ENCODE results near the gene CDKAL1.
"Not testable (repeated sequence)": the region's sequence is repeated elsewhere in the genome, so short reads cannot be mapped to it uniquely, and the experiment has no call there.

CDKAL1 gene

DNA sequence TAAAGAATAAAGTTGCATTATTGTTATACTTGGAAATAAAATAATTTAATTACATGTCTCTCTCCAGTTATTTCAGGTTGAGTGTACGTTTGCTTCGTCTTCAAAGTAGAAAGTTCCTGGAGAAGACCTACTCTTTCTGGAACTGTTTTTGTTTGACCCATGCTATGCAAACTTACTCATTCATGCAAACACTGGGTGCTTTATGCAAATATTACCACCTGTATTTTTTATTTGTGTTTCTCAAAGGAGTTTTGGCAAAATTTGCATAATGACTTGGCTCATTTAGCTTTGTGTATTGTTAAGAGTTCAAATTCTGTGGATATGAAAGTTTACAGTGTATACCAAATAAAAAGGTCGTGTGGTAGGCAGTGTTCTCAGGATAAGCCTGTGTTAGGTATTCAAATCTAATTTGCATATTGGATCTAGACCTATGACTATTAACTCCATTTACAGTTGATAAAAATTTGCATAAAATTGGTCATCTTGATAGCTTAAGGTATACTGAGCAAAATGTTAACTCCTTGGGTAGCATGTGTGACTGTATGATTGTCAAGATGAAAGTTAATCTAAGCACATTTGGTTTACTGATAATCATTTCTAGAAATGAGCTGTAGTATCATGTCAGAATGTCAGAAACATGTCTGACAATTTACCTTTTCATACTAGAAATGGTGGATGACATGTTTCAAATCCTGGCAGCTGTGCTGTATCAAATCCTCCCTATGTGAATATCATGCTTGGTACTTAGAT is 65.2 kb downstream of the CDKAL1 start:
- no peak for DNase-seq

DNA sequence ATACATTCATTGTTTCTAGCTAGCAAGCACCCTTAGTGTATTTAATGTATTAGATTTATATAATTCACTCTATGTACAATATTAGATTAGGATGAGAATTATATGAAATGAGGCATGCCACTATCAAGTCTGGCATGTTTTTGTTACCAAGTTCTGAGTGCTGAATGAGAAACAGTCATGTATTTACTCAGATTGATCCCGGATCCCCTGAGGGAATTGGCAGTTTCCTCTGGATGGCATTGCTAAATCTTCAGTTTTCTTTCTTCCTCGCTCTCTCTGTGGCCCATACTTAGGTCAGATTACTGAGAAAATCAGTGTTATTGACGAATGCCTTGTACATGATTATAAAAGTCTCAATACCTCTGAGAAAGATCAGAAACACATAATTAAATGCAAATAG is 66.6 kb downstream of the CDKAL1 start:
- no peak for DNase-seq

DNA sequence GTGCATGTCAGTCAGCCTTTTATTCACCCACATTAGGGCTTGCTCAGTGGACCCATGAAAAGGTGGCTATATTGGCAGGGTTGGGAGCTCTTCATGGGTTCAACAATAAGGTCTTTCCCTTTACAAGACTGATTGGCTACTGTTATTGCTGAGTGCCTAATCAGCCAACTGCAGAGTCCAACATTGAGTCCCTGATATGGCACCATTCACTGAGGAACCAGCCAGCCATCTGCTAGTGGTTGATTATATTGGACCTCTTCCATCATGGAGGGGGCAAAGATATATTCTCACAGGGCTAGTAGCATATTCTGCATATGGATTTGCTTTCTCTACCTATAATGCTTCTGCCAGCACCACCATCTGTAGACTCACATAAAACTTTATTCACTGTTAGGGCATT is 69.9 kb downstream of the CDKAL1 start:
- DNase-seq, result no peak

DNA sequence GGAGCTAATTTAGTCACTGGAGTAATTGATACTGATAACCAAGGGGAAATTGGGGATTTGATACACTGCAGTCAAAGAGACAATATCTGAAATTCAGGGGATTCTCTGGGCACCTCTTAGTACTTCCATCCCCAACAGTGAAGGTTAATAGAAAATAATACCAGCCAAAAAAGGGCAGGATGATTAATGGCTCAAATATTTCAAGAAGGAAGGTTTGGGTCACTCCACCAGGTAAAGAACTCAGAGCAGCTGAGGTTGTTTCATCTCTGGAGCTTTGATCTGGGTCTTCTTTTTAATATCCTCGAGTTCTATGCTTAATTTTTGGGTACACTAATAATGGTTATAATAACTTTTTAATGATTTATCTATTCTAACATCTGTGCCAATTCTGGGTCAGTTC is 70.8 kb downstream of the CDKAL1 start:
- no peak for DNase-seq

DNA sequence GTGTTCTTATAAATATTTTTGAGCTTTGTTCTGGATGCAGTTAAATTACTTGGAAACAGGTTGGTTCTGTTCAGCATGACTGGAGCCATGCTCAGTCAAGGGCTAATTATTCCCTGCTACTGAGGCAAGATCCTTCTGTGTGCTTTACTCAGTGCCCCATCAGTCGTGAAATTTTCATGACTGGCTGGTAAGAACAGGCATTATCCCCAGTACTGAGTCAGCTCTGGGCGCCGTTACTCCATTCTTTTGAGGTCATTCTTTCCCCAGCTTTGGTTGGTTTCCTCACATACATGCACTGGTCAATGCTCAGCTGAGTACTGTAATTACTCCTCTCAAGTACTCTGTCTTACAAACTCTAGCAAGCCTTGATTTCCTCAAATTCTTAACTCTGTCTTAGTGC is 71.3 kb downstream of the CDKAL1 start:
- DNase-seq, result no peak

DNA sequence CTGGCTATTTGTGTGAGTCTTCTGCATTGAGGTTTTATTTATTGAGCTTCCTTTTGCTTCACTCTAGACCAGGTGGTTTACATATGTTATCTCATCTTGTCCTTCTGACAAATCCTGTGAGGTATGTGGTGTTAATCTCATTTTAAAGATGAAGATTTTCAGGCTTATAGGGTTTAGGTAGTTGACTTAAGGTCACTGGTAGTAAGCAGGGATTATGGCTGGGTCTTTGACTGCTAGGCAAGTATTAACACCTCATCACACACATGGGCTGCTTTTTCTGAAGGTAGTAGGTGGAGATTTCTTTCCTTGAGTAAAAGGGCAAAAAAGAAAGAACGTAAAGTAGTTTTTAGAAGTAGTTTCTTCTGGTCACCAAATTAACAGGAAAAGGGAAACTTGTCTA is 72.6 kb downstream of the CDKAL1 start:
- DNase-seq, result no peak

DNA sequence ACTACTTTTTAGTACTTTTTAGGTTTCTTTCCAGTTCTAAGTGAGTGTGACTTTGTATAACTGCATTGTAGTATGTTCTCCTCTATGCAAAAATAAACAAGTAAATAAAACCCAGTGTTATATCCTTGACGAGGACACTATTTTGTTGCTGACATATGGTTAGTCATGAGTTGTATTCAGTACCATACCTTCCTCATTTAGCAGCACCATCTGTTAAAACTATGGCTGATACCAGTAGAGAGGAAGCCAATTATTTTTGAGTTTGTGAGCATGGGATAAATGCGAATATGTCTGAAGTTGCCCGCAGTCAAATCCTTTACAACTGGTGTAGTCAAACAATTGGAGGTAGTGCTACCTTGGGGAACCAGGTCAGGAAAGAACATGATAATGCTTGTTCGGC is 74.1 kb downstream of the CDKAL1 start:
- DNase-seq, result no peak

DNA sequence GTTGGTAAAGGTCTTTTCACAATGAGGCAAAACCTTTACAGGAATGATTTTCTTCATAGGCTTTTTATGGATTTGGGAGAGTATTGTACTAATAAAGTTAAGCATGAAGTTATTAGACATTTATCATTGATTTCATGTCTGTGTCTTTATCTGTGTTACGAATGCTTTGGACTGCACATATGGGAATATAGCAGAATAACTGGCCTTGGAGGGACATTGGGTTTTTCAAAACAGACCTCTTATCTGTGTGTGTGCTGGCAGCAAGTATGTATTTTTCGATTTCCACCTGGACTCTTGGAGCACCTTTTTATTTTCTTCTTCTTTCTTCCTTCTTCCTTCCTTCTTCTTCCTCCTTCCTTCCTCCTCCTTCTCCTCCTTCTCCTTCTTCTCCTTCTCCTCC is 74.6 kb downstream of the CDKAL1 start:
- DNase-seq, result no peak

DNA sequence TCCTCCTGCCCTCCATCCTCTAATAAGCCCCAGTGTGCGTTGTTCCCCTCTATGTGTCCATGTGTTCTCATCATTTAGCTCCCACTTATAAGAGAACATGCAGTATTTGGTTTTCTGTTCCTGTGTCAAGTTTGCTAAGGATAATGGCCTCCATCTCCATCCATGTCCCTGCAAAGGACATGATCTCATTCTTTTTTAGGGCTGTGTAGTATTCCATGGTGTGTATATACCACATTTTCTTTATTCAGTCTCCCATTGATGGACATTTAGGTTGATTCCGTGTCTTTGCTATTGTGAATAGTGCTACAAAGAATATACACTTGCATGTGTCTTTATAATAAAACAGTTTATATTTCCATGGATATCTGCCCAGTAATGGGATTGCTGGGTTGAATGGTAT is 75.7 kb downstream of the CDKAL1 start:
- DNase-seq, result not testable (repeated sequence)

DNA sequence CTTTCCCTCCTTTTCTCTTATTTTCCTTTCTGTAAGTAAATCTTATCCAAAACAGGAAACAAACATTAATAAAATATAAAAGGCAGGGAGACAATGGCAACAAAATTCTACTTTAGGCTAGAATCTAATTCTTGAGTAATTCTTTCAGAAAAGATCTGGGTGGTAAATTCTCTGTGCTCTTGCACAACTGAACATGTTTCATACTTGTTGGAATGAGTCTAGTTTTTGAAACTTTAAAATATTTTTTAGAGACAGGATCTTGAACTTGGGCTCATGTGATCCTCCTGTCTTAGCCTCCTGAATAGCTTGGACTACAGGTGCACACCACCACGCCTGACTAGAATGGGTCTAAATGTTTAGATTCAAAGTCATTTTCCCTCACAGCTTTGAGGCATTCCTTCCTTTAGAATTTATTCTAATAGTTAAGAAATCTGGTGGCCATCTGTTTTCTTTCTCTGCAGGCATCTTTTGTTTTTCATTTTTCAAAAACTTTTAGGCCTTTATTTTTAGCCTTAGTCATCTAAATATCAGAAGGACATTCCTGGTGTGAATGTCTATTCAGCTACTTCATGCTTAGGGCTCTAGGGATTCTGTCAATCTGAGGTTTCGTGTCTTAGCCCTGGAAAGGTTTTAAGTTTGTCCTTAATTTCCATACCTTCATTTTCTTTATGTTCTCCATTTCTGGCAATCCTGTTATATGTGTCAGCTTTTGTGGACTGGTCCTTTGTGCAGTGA is 76.5 kb downstream of the CDKAL1 start:
- DNase-seq, result no peak

DNA sequence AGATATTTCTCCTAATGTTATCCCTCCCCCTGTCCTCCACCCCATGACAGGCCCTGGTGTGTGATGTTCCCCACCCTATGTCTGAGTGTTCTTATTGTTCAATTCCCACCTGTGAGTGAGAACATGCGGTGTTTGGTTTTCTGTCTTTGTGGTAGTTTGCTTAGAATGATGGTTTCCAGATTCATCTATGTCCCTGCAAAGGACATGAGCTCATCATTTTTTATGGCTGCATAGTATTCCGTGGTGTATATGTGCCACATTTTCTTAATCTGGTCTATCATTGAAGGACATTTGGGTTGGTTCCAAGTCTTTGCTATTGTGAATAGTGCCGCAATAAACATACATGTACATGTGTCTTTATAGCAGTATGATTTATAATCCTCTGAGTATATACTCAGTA is 83.3 kb downstream of the CDKAL1 start:
- DNase-seq, result not testable (repeated sequence)

DNA sequence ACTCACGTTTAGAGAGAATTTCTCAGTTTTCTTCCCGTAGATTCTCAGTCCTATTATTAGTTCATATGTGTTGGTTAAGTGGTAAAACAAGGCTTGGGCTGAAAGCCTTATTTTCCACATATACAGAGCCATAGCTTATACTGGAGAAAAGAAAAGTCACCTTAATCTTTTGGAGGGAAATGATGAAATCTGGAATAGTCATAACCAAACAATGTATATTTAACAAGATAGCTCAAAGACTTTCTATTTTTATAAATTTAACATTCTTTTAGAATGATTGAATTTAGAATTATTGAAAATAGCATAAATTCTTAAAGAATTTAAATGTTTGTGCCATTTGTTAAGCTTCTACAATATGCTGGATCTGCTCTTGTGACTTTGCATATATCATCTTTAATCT is 85.8 kb downstream of the CDKAL1 start:
- no peak for DNase-seq

DNA sequence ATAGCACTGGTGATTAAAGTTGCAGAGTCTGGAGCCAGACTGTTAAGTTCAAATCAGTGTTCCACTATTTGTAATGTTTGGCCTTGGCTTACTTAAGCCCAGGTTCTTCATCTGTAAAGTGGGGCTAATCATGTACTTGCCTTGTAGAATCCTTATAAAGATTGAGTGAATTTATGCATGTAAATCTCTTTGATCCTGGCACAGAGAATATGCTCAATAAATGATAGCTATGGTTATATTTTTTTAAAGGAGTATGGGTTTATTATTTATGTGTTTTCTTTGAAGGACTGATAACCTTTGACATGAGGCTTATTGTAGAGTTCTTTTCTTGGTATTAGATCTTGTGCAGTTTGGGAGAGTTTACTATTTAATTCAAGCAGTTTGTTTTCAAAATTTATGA is 89.5 kb downstream of the CDKAL1 start:
- no peak for DNase-seq

DNA sequence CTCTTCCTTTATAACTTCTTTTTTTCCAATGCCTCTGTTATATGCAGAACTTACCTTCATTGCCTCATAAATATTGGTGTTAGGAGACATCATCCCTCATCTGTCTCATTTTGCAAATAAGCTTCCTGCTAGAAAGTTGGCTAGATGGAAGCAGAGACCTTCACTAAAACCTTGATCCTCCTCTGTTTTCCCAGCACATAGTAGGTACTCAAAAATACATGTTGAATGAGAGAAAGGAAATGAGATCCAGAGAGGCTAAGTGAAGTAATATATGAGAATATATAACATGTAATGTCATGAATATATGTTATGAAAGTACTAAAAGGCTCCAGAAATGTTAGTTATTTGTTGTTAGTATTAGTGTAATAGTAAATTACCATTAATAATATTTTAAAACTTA is 91.9 kb downstream of the CDKAL1 start:
- DNase-seq, result no peak

DNA sequence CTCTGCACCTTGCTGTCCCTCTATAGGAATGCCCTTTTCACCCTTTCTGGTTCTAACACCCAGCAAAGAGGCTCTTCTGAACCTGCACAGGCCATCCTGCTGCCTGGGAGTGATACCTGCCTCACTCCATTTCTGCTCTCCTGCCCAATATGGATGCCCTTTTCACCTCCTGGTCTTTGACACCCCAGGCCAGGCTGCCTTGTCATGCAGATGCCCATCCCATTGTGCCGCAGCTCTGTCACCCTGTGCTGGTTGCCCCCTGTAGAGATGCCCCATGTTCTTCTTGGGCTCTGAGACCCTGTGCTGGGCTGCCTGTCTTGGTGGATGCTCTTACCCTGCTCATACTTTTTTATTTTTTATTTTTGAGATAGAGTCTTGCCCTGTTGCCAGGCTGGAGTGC is 95.3 kb downstream of the CDKAL1 start:
- no peak for DNase-seq

DNA sequence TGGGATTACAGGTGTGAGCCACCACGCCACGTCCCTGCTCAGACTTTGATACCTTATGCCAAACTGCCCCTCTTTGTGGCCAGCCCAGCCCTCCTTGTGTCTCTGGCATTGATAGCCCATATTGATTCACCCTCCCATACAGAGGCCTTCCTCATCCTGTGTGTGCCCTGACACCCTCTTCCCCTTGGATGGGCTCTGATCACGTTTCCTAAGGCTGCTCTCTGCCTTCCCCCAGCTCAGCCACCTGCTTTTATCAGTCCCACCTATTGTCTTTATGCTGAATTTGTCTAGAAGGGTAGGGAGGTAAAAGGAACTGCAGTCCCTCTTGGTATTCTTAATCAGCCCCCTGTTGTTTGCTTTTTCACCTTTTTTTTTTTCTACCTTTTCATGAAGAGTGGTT is 95.9 kb downstream of the CDKAL1 start:
- DNase-seq, result no peak

DNA sequence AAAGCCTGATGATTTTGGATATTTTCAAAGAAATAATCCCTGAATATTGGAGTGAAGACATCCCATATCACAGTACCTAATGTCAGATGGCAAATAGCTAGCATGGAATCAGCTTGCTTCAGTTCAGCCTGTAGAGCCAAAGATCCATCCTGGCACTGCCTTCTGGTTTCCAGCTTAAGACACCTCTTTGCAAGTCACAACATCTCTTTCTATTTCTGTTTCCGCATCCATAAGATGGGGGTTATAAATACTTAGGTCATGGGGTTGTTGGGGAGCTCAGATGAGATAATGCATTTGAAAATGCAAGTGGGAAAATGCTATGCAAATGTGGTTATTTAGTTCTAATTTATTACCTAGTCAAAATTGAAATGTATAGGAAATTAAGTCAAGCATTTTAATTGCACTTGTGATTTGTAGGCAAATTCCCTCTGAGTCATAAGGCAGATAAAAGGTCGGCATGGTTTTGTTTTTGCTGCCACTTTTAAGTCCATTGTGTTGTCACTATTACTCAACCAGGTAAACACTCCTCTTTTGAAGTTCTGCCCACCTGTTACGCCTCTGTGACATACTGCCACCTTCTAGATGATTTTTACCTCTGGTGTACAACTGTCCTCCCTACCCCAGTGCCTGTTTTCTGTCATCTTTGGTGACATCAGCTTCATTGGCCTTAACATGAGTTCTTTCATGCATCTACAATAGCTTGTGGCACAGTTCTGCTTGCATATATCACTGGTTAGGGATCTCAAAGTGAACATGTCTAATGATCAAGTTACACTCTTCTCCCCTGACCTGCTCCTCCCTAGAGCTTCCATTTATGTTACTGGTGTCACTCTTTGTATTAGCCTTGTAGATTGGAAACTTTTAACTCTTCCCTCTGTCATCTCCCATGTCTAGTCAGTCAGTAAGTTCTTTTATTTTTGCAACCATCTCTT is 96.6 kb downstream of the CDKAL1 start:
- no peak for DNase-seq

DNA sequence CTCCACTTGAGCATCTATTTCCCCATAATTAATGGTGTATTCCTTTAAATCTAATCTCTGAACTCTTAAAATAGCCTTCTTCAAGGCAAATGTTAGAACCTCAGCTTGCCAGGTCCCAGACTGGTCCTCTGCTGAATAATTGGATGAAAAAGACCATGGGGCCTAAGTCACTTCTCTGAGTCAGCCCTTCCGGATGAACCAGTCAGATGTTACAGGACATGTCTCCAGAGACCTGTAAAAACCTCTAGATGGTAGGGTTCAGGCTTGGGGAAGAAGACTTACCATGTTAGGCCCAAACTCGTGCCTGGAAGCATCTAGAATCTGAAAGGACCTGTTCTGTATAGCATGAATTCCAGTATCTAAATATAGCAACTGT is 97.3 kb downstream of the CDKAL1 start:
- no peak for DNase-seq

DNA sequence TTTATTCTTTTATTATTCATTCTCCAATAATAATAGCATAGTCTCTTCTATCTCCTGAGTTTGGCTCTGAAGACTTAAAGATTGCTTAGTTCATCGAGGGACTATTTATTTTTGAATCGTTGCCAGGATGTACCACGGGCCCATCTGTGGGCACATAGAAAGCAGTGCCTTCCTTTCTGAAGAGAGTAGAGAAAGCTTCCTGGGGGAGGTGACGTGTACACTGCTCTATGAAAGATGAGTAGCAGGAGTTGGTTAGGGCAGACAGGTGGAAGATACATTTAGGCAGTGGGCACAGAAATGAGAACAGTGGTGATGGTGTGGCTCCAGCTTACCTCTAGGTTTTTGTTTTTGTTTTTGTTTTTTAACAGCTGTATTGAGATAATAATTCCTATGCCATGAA is 98.4 kb downstream of the CDKAL1 start:
- no peak for DNase-seq

DNA sequence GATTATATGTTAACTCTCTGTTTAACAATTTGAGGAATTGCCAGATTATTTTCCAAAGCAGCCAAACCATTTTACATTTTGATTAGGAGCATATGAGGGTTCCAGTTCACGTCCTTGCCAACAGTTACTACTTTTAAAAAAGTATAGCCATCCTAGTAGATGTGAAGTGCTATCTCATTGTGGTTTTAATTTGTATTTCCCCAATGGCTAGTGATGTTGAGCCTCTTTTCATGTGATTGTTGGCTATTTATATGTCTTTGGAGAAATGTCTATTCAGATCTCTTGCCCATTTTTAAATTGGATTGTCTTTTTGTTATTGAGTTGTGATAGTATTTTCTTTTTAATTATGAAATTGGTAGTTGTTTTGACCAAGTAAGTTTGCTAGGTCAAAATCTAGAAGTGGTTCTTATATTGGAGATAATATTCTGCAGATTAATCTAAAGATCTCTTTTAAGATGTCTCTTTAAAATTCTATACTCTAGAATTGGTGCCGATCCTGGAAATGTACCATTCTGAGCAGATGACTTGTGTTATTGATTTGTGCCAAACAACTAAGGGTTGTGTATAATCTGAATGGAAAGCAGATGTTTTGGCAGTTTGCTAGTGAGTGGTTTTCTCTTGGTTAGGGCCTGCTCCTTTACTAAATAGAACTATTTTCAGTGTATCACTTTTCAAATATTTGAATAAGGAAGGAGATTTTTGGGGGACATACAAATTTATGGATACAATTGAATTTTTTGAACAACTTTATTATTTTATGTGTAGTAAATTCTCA is 99.5 kb downstream of the CDKAL1 start:
- DNase-seq, result no peak

DNA sequence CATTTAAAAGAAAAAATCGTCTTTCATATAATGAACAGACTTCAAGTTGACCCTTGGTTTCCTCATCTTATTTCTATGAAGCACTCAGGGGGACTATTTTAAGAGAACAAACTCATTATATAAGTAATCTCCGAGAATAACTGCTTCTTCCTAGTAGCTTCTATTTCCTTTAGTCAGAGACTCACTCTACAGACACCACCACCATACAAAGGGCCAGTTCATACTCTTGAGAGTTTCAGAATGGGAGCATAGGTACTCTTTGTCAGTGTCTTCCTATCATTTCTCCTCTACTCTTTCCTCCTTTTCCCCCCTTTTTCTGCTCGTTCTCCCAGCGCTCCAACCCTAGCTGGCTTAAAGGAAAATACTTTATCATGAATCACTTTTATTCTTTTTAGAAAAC is 104.9 kb downstream of the CDKAL1 start:
- no peak for DNase-seq

DNA sequence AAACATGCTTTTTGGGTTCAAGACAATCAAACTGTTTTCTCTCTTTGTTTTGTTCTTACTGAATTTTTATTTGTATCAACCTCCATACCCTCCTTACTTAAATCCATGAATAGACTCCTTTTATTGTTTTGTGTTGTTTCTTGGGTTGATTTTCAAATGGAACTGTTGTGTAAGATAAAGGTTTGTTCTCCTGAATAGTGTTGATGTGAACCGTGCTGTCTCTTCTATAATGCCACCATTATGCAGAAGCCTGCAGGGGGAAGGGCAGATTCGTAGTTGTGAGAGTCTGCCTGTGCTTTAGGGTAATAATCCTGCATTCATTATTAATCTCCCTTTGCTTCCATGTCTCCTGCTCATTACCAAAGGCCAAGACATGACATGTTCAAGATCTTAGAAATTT is 105.9 kb downstream of the CDKAL1 start:
- DNase-seq, result no peak

DNA sequence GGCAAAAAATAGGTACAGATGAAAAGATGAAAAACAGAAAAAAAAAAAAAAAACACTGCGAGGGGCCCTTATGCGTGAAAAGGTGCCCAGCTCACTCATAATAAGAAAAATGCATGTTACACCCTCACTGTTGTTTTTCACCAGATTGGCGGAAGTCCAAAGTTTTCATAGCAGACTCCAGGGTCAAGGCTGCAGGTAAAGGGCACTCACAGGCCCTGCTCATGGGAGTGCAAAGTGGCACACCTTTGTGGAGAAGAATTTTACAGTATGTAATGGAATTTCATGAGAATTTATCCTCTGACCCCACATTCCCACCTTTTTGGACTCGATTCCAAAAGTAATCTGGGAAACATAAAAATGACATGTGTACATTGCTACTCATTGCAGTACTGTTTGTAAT is 108.2 kb downstream of the CDKAL1 start:
- DNase-seq, result no peak
